GM23338 (cell line): ENCODE results near the gene C14orf93. TPM values are rescaled to one million over a fixed set of nuclear protein-coding genes. Genes with fewer than 3 reads are reported as not detected.

Source experiments
- ATAC-seq: fragments of 200-7000 bp; cut with Tn5 transposase; 3 replicates; pipeline ENCODE4 v1.9.1; 2020
- DNase-seq: peaks from one replicate; pipeline ENCODE4 v3.0.0-alpha.2; 2015; ENCODE audit warnings: low spot score
- H2AFZ ChIP-seq: fragments of 200-600 bp; sonication (generic); 2 replicates; pipeline ENCODE4 v1.8.0; 2016; ENCODE audit warnings: antibody characterized with exemption, mild to moderate bottlenecking, moderate library complexity
- H3F3A ChIP-seq: fragments of 200-600 bp; sonication (generic); replicated peaks from 2 replicates; pipeline ENCODE4 v1.8.0; 2017; ENCODE audit warnings: antibody characterized with exemption, mixed run types, low read depth
- H3K27ac ChIP-seq: fragments of 200-600 bp; sonication (generic); 2 replicates; pipeline ENCODE4 v1.6.1; 2016; ENCODE audit warnings: low read depth
- H3K27me3 ChIP-seq: fragments of 200-600 bp; sonication (generic); 2 replicates; pipeline ENCODE4 v1.8.0; 2016; ENCODE audit warnings: mild to moderate bottlenecking, mixed run types, moderate library complexity; ENCODE audit not compliant: insufficient read depth
- H3K36me3 ChIP-seq: fragments of 200-600 bp; sonication (generic); 2 replicates; pipeline ENCODE4 v1.8.0; 2016; ENCODE audit warnings: mild to moderate bottlenecking; ENCODE audit not compliant: insufficient read depth
- H3K4me1 ChIP-seq: fragments of 200-600 bp; sonication (generic); 2 replicates; pipeline ENCODE4 v1.8.0; 2016; ENCODE audit warnings: mild to moderate bottlenecking, moderate library complexity; ENCODE audit not compliant: insufficient read depth
- H3K4me2 ChIP-seq: fragments of 200-600 bp; sonication (generic); 2 replicates; pipeline ENCODE4 v1.7.1; 2017; ENCODE audit warnings: mixed run types
- H3K4me3 ChIP-seq: fragments of 200-600 bp; sonication (generic); 2 replicates; pipeline ENCODE4 v1.6.1; 2016; ENCODE audit warnings: mixed run types
- H3K79me2 ChIP-seq: fragments of 200-600 bp; sonication (generic); replicated peaks from 2 replicates; pipeline ENCODE4 v1.8.0; 2017; ENCODE audit warnings: mild to moderate bottlenecking; ENCODE audit not compliant: insufficient read depth
- H3K9me2 ChIP-seq: fragments of 200-600 bp; sonication (generic); 2 replicates; pipeline ENCODE4 v1.8.0; 2017; ENCODE audit not compliant: insufficient read depth
- H4K20me1 ChIP-seq: fragments of 200-600 bp; sonication (generic); replicated peaks from 2 replicates; pipeline ENCODE4 v1.8.0; 2017; ENCODE audit warnings: mild to moderate bottlenecking; ENCODE audit not compliant: insufficient read depth
- H3K27ac Mint-ChIP-seq: 2 replicates; pipeline ENCODE4 v1.8.0; 2020; ENCODE audit warnings: inconsistent platforms, mild to moderate bottlenecking, moderate library complexity, mixed read lengths
- H3K27me3 Mint-ChIP-seq: 3 replicates; pipeline ENCODE4 v1.8.0; 2022; ENCODE audit warnings: low read depth, mild to moderate bottlenecking, moderate library complexity, mixed read lengths, inconsistent platforms; ENCODE audit not compliant: insufficient read depth, poor library complexity
- H3K36me3 Mint-ChIP-seq: 3 replicates; pipeline ENCODE4 v1.8.0; 2021; ENCODE audit warnings: low read depth, mild to moderate bottlenecking, inconsistent platforms, moderate library complexity, mixed read lengths
- H3K4me1 Mint-ChIP-seq: 3 replicates; pipeline ENCODE4 v1.8.0; 2020; ENCODE audit warnings: mild to moderate bottlenecking, inconsistent platforms, mixed read lengths
- H3K4me3 Mint-ChIP-seq: 3 replicates; pipeline ENCODE4 v1.8.0; 2021; ENCODE audit warnings: moderate library complexity, mild to moderate bottlenecking, inconsistent platforms, mixed read lengths
- H3K9me3 Mint-ChIP-seq: 3 replicates; pipeline ENCODE4 v1.8.0; 2020; ENCODE audit warnings: moderate library complexity, mild to moderate bottlenecking, inconsistent platforms, mixed read lengths
- CREB1 ChIP-seq: fragments of 250-450 bp; sonication (Bioruptor Pico); IDR thresholded peaks from 2 replicates; pipeline ENCODE4 v1.5.0; 2020; ENCODE audit warnings: low read depth, mild to moderate bottlenecking, moderate library complexity
- EZH2 ChIP-seq: fragments of 200-600 bp; sonication (generic); IDR thresholded peaks from one replicate; pipeline ENCODE4 v1.8.0; 2017; ENCODE audit warnings: antibody characterized with exemption, mild to moderate bottlenecking, low read depth; ENCODE audit not compliant: unreplicated experiment
- EZH2phosphoT487 ChIP-seq: fragments of 200-600 bp; sonication (generic); IDR thresholded peaks from one replicate; pipeline ENCODE4 v1.8.1; 2018; ENCODE audit warnings: antibody characterized with exemption; ENCODE audit not compliant: unreplicated experiment
- JUNB ChIP-seq: IDR thresholded peaks from one replicate; pipeline ENCODE4 v1.6.1; 2016; ENCODE audit warnings: antibody characterized with exemption; ENCODE audit not compliant: unreplicated experiment
- NANOG ChIP-seq: IDR thresholded peaks from 2 replicates; pipeline ENCODE4 v1.6.1; 2016; ENCODE audit warnings: antibody characterized with exemption, borderline replicate concordance
- POLR2AphosphoS5 ChIP-seq: IDR thresholded peaks from 2 replicates; pipeline ENCODE4 v1.6.1; 2016; ENCODE audit warnings: antibody characterized with exemption, low read depth
- STAT1 ChIP-seq: IDR thresholded peaks from one replicate; pipeline ENCODE4 v1.6.1; 2016; ENCODE audit warnings: antibody characterized with exemption; ENCODE audit not compliant: unreplicated experiment
- ZNF114 ChIP-seq: fragments of 250-450 bp; sonication (Bioruptor Pico); IDR thresholded peaks from 2 replicates; pipeline ENCODE4 v1.5.0; 2020; ENCODE audit warnings: mild to moderate bottlenecking, moderate library complexity
- ZNF331 ChIP-seq: fragments of 250-450 bp; sonication (Bioruptor Pico); IDR thresholded peaks from 2 replicates; pipeline ENCODE4 v1.5.0; 2020; ENCODE audit warnings: low read depth, mild to moderate bottlenecking, moderate library complexity
- polyA plus RNA-seq: library from polyadenylated mRNA; unstranded; fragments of >200 nt; fragmentation: Nextera tagmentation; extraction: Ambion mirVana; gene quantifications from 2 replicates; pipeline ENCODE4 v1.2.1, GENCODE V29; 2016
- total RNA-seq: library from RNA; depleted of rRNA; stranded (reverse); fragments of >200 nt; shearing (Covaris generic); gene quantifications from 2 replicates; pipeline ENCODE4 v1.2.3, GENCODE V29; 2014
- TF ChIP-seq, protein P1 (sequence below), 2 experiments: fragments of 200-600 bp in 1 of 2; sonication (generic) in 1 of 2; conservative IDR thresholded peaks; 2 replicates each; pipeline versions ENCODE4 v1.5.1 to v1.6.1; 2016 to 2017; ENCODE audit warnings: antibody characterized with exemption in 2 of 2, low read depth in 2 of 2, mild to moderate bottlenecking in 2 of 2, moderate library complexity in 1 of 2
- TF ChIP-seq, protein P2 (sequence below): fragments of 250-450 bp; sonication (Bioruptor Pico); IDR thresholded peaks from 2 replicates; pipeline ENCODE4 v1.5.0; 2020; ENCODE audit warnings: mild to moderate bottlenecking, moderate library complexity
- TF ChIP-seq, protein P3 (sequence below): IDR thresholded peaks from one replicate; pipeline ENCODE4 v1.6.1; 2018; ENCODE audit warnings: antibody characterized with exemption; ENCODE audit not compliant: unreplicated experiment
- TF ChIP-seq, protein P4 (sequence below): IDR thresholded peaks from 2 replicates; pipeline ENCODE4 v1.6.1; 2016; ENCODE audit warnings: antibody characterized with exemption

C14orf93 gene
- total and polyA plus RNA-seq, 2 experiments from 2014 or later, result 3.5 to 11.7 TPM

DNA sequence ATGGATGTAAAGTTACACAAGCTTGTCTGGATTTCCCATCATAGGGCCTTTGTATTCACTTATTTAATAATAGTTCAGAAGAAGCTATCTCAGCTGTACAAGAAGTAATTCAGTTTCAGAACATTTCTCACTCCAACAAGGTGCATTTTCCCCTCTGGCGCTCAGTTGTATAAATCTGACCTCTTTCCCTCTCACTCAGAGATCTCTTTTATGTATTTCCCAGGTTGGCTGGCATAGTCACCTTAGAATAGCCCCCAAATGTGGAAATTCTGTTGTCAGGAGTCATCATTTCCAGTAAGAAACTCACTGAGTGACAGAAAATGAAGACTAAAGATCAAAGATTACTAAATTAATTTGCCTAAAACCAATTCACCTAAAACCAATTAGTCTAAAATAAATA is 38.8 kb downstream of the C14orf93 start:
- H3K4me1 ChIP-seq, result no peaks in the 10 kb centered on the region
- no peak for TF ChIP-seq CREB1 (CRISPR knock-in tag)
- TF ChIP-seq JUNB, result no peak
- TF ChIP-seq ZNF331 (CRISPR knock-in tag), result no peak
- TF ChIP-seq, protein P1, sequence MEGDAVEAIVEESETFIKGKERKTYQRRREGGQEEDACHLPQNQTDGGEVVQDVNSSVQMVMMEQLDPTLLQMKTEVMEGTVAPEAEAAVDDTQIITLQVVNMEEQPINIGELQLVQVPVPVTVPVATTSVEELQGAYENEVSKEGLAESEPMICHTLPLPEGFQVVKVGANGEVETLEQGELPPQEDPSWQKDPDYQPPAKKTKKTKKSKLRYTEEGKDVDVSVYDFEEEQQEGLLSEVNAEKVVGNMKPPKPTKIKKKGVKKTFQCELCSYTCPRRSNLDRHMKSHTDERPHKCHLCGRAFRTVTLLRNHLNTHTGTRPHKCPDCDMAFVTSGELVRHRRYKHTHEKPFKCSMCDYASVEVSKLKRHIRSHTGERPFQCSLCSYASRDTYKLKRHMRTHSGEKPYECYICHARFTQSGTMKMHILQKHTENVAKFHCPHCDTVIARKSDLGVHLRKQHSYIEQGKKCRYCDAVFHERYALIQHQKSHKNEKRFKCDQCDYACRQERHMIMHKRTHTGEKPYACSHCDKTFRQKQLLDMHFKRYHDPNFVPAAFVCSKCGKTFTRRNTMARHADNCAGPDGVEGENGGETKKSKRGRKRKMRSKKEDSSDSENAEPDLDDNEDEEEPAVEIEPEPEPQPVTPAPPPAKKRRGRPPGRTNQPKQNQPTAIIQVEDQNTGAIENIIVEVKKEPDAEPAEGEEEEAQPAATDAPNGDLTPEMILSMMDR (conservative IDR thresholded peaks at IDR 0.05; ENCODE audit: low read depth in 2 of 2), result no peak
- TF ChIP-seq EZH2, result no peak
- no peak for TF ChIP-seq STAT1
- TF ChIP-seq, protein P2, sequence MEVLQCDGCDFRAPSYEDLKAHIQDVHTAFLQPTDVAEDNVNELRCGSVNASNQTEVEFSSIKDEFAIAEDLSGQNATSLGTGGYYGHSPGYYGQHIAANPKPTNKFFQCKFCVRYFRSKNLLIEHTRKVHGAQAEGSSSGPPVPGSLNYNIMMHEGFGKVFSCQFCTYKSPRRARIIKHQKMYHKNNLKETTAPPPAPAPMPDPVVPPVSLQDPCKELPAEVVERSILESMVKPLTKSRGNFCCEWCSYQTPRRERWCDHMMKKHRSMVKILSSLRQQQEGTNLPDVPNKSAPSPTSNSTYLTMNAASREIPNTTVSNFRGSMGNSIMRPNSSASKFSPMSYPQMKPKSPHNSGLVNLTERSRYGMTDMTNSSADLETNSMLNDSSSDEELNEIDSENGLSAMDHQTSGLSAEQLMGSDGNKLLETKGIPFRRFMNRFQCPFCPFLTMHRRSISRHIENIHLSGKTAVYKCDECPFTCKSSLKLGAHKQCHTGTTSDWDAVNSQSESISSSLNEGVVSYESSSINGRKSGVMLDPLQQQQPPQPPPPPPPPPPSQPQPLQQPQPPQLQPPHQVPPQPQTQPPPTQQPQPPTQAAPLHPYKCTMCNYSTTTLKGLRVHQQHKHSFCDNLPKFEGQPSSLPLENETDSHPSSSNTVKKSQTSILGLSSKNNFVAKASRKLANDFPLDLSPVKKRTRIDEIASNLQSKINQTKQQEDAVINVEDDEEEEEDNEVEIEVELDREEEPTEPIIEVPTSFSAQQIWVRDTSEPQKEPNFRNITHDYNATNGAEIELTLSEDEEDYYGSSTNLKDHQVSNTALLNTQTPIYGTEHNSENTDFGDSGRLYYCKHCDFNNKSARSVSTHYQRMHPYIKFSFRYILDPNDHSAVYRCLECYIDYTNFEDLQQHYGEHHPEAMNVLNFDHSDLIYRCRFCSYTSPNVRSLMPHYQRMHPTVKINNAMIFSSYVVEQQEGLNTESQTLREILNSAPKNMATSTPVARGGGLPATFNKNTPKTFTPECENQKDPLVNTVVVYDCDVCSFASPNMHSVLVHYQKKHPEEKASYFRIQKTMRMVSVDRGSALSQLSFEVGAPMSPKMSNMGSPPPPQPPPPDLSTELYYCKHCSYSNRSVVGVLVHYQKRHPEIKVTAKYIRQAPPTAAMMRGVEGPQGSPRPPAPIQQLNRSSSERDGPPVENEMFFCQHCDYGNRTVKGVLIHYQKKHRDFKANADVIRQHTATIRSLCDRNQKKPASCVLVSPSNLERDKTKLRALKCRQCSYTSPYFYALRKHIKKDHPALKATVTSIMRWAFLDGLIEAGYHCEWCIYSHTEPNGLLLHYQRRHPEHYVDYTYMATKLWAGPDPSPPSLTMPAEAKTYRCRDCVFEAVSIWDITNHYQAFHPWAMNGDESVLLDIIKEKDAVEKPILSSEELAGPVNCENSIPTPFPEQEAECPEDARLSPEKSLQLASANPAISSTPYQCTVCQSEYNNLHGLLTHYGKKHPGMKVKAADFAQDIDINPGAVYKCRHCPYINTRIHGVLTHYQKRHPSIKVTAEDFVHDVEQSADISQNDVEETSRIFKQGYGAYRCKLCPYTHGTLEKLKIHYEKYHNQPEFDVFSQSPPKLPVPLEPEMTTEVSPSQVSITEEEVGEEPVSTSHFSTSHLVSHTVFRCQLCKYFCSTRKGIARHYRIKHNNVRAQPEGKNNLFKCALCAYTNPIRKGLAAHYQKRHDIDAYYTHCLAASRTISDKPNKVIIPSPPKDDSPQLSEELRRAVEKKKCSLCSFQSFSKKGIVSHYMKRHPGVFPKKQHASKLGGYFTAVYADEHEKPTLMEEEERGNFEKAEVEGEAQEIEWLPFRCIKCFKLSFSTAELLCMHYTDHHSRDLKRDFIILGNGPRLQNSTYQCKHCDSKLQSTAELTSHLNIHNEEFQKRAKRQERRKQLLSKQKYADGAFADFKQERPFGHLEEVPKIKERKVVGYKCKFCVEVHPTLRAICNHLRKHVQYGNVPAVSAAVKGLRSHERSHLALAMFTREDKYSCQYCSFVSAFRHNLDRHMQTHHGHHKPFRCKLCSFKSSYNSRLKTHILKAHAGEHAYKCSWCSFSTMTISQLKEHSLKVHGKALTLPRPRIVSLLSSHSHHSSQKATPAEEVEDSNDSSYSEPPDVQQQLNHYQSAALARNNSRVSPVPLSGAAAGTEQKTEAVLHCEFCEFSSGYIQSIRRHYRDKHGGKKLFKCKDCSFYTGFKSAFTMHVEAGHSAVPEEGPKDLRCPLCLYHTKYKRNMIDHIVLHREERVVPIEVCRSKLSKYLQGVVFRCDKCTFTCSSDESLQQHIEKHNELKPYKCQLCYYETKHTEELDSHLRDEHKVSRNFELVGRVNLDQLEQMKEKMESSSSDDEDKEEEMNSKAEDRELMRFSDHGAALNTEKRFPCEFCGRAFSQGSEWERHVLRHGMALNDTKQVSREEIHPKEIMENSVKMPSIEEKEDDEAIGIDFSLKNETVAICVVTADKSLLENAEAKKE, result no peak
- TF ChIP-seq, protein P3, sequence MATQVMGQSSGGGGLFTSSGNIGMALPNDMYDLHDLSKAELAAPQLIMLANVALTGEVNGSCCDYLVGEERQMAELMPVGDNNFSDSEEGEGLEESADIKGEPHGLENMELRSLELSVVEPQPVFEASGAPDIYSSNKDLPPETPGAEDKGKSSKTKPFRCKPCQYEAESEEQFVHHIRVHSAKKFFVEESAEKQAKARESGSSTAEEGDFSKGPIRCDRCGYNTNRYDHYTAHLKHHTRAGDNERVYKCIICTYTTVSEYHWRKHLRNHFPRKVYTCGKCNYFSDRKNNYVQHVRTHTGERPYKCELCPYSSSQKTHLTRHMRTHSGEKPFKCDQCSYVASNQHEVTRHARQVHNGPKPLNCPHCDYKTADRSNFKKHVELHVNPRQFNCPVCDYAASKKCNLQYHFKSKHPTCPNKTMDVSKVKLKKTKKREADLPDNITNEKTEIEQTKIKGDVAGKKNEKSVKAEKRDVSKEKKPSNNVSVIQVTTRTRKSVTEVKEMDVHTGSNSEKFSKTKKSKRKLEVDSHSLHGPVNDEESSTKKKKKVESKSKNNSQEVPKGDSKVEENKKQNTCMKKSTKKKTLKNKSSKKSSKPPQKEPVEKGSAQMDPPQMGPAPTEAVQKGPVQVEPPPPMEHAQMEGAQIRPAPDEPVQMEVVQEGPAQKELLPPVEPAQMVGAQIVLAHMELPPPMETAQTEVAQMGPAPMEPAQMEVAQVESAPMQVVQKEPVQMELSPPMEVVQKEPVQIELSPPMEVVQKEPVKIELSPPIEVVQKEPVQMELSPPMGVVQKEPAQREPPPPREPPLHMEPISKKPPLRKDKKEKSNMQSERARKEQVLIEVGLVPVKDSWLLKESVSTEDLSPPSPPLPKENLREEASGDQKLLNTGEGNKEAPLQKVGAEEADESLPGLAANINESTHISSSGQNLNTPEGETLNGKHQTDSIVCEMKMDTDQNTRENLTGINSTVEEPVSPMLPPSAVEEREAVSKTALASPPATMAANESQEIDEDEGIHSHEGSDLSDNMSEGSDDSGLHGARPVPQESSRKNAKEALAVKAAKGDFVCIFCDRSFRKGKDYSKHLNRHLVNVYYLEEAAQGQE, result no peak
- TF ChIP-seq EZH2phosphoT487, result no peak
- TF ChIP-seq, protein P4, sequence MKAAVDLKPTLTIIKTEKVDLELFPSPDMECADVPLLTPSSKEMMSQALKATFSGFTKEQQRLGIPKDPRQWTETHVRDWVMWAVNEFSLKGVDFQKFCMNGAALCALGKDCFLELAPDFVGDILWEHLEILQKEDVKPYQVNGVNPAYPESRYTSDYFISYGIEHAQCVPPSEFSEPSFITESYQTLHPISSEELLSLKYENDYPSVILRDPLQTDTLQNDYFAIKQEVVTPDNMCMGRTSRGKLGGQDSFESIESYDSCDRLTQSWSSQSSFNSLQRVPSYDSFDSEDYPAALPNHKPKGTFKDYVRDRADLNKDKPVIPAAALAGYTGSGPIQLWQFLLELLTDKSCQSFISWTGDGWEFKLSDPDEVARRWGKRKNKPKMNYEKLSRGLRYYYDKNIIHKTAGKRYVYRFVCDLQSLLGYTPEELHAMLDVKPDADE, result no peak
- no peak for TF ChIP-seq NANOG
- TF ChIP-seq POLR2AphosphoS5, result no peak
- no peak for TF ChIP-seq ZNF114 (CRISPR knock-in tag)
- H3K27me3 ChIP-seq, result no peaks in the 10 kb centered on the region
- no peak overlapping the region for H3K4me2 ChIP-seq
- Mint-ChIP-seq H3K4me1 (peaks cover 8% of the 10 kb centered on the region), H3K27ac (no peak overlapping the region), H3K36me3 (peaks cover 71% of the 10 kb centered on the region), H3K4me3 (no peak overlapping the region; the same call in 2 of the 3 replicates), H3K9me3 (no peaks in the 10 kb centered on the region), H3K27me3 (peaks cover 16% of the 10 kb centered on the region)
- no peak for ATAC-seq
- 0 out of 2 replicates have a peak, but pooled peaks cover 5% of the 10 kb centered on the region for H3K79me2 ChIP-seq
- DNase-seq, result no peak
- peaks cover 7% of the 10 kb centered on the region; the same call in 1 of the 2 replicates for H4K20me1 ChIP-seq
- H3K9me2 ChIP-seq, result peaks cover 5% of the 10 kb centered on the region; the same call in 1 of the 2 replicates
- peaks cover 13% of the 10 kb centered on the region; the same call in 1 of the 2 replicates for H3F3A ChIP-seq
- no peak overlapping the region for H3K27ac ChIP-seq
- no peak overlapping the region for H2AFZ ChIP-seq
- H3K36me3 ChIP-seq, result peaks cover 38% of the 10 kb centered on the region
- H3K4me3 ChIP-seq, result no peak overlapping the region
